GM12801 (cell line): ENCODE measurements around the gene SLC43A2.

Experiments
- CTCF ChIP-seq: IDR thresholded peaks from one replicate; pipeline ENCODE4 v1.5.1; 2011; ENCODE audit warnings: control low read depth; ENCODE audit not compliant: insufficient read length; ENCODE audit errors: extremely low read depth

The SLC43A2 gene

GRCh38 chr17:1639549-1640180 lies 11.0 kb upstream of the SLC43A2 start:
- TF ChIP-seq CTCF: no peak

- no peak for TF ChIP-seq CTCF
These were observed 10.1 kb upstream of the SLC43A2 start for GRCh38 chr17:1638624-1639300.

GRCh38 chr17:1638171-1638590 lies 9.5 kb upstream of the SLC43A2 start:
- TF ChIP-seq CTCF: no peak

- TF ChIP-seq CTCF: no peak
These were observed 8.2 kb upstream of the SLC43A2 start for GRCh38 chr17:1636732-1637285.

- TF ChIP-seq CTCF: no peak
These were observed 7.2 kb upstream of the SLC43A2 start for GRCh38 chr17:1635675-1636465.

GRCh38 chr17:1634841-1635650 lies 6.4 kb upstream of the SLC43A2 start:
- TF ChIP-seq CTCF: no peak
